Peyer's patch (tissue), 4 donors: ENCODE data around the gene BACE1. TPM values are rescaled to one million over a fixed set of nuclear protein-coding genes. Genes with fewer than 3 reads are reported as not detected.
"Not testable (repeated sequence)": the region's sequence is repeated elsewhere in the genome, so short reads cannot be mapped to it uniquely, and the experiment has no call there.

Experiments
- DNase-seq, 3 donors: peaks; one replicate each; pipeline ENCODE4 v3.0.0-alpha.2; 2017 to 2019
- H3K27ac ChIP-seq, 4 donors: fragments of 200-600 bp; sonication (generic); one replicate each; pipeline ENCODE4 v1.5.1; 2016 to 2019
- H3K27me3 ChIP-seq, 2 donors: fragments of 200-600 bp; sonication (generic); one replicate each; pipeline ENCODE4 v1.5.1; 2019
- H3K36me3 ChIP-seq, 3 donors: fragments of 200-600 bp; sonication (generic); one replicate each; pipeline ENCODE4 v1.5.1; 2016 to 2019
- H3K4me1 ChIP-seq, 4 donors: fragments of 200-600 bp; sonication (generic); one replicate each; pipeline ENCODE4 v1.5.1; 2016 to 2019
- H3K4me3 ChIP-seq, 4 donors: fragments of 200-600 bp; sonication (generic); 1 replicate in 3 of 4; 2 replicates in 1 of 4; pipeline ENCODE4 v1.5.1; 2016 to 2019; ENCODE audit warnings: mild to moderate bottlenecking in 1 of 4
- H3K9me3 ChIP-seq, 4 donors: fragments of 200-600 bp; sonication (generic); one replicate each; pipeline ENCODE4 v1.5.1; 2016 to 2019; ENCODE audit warnings: mild to moderate bottlenecking in 1 of 4
- POLR2A ChIP-seq, 2 donors: fragments of 450-650 bp; IDR thresholded peaks; one replicate each; pipeline ENCODE4 v1.5.1; 2017; ENCODE audit warnings: antibody characterized with exemption in 2 of 2, mild to moderate bottlenecking in 2 of 2, moderate library complexity in 2 of 2
- total RNA-seq, 4 donors: library from RNA; depleted of rRNA; stranded (reverse); fragments of >200 nt; gene quantifications; one replicate each; pipeline ENCODE4 v1.1.0, GENCODE V29; 2016
- TF ChIP-seq, protein P1 (sequence below), 6 experiments: fragments of 450-650 bp in 4 of 6; fragments of 200-600 bp in 2 of 6; sonication (generic) in 1 of 6; IDR thresholded peaks; one replicate each; pipeline ENCODE4 v1.5.1; 2017 to 2019; ENCODE audit warnings: antibody characterized with exemption in 6 of 6, mild to moderate bottlenecking in 3 of 6, moderate library complexity in 1 of 6

The BACE1 gene
- total RNA-seq, 4 donors from 2014 or later = 5.6 to 11.4 (median 8.9) TPM

DNA sequence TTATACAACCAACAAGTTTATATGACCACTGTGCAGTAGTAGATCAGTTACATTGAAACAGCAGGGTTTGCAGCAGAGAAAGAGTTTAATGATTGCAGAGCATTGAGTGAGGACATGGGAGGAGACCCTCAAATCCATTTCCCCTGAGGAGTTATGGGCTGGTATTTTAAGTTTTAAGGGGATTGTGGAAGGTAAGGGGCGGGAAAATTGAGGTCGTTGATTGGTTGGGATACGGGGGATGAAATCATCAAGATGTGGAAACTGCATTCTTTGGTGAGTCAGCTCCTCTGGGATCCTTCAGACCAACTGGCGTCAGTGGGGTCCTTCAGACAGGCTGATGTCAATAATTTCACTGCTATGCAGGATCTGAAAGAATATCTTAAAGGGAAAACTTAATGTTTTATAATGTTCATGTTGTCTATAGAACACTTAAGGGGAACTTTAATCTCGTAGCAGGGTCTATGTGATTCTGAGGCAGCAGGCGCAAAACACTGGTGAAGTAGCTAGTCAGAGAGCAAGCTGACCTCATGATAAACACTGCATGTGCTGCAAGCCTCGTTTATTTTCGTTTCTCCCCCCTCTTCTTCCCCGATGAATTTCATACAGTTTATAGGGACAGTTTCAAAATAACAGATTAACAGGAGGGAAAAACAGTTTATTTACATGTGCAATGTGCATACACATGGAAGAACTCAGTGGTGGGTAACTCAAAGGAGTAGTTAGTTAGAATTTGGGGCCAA lies 42.3 kb downstream of the BACE1 start:
- H3K27ac ChIP-seq = no peak overlapping the region
- TF ChIP-seq, protein P1, sequence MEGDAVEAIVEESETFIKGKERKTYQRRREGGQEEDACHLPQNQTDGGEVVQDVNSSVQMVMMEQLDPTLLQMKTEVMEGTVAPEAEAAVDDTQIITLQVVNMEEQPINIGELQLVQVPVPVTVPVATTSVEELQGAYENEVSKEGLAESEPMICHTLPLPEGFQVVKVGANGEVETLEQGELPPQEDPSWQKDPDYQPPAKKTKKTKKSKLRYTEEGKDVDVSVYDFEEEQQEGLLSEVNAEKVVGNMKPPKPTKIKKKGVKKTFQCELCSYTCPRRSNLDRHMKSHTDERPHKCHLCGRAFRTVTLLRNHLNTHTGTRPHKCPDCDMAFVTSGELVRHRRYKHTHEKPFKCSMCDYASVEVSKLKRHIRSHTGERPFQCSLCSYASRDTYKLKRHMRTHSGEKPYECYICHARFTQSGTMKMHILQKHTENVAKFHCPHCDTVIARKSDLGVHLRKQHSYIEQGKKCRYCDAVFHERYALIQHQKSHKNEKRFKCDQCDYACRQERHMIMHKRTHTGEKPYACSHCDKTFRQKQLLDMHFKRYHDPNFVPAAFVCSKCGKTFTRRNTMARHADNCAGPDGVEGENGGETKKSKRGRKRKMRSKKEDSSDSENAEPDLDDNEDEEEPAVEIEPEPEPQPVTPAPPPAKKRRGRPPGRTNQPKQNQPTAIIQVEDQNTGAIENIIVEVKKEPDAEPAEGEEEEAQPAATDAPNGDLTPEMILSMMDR (IDR thresholded peaks at IDR 0.05) = no peak
- TF ChIP-seq POLR2A (IDR thresholded peaks at IDR 0.05) = no peak
- H3K4me1 ChIP-seq = no peaks in the 10 kb centered on the region
- H3K4me3 ChIP-seq = no peak overlapping the region
- no peaks in the 10 kb centered on the region for H3K27me3 ChIP-seq
- no peak for DNase-seq
- no peaks in the 10 kb centered on the region for H3K36me3 ChIP-seq
- no peaks in the 10 kb centered on the region for H3K9me3 ChIP-seq

DNA sequence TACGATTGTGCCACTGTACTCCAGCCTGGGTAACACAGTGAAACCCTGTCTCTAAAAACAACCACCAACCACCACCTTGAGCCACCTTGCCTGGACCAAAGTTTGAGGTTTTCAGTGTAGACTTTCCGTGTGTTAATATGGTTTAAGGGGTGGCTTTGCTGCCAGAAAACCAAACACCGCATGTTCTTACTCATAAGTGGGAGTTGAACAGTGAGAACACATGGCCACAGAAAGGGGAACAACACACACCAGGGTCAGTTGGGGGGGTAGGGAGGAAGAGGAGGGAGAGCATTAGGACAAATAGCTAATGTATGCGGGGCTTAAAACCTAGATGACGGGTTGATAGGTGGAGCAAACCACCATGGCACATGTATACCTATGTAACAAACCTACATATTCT lies 43.9 kb downstream of the BACE1 start:
- not testable (repeated sequence) for H3K4me1 ChIP-seq, H3K4me3 ChIP-seq, DNase-seq, H3K9me3 ChIP-seq, H3K27me3 ChIP-seq, H3K36me3 ChIP-seq, H3K27ac ChIP-seq

DNA sequence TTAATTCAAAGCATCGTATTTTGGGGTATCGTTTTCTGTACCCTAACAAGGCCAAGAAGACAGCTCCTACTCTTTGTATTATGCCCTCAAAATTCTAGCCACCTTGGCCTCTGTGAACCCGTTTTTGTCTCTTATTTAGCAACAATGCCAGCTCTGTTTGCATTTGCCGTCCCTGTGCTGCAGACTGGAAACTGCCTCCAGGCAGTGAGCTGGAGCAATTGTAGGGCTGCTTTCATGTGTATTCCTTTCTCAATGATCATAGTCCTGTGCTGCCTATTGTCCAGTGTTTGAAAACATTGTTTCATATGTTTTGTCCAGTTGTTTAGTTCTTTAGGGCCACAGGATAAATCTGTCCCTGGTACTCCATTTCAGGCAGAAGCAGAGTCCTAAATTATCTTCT lies 44.8 kb downstream of the BACE1 start:
- Histone ChIP-seq H3K27ac (no peak overlapping the region), H3K4me1 (no peaks in the 10 kb centered on the region), H3K36me3 (no peaks in the 10 kb centered on the region), H3K4me3 (no peak overlapping the region), H3K27me3 (no peaks in the 10 kb centered on the region), H3K9me3 (no peaks in the 10 kb centered on the region)
- DNase-seq = no peak
- TF ChIP-seq POLR2A (IDR thresholded peaks at IDR 0.05) = no peak
- TF ChIP-seq, protein P1 (IDR thresholded peaks at IDR 0.05) = no peak

DNA sequence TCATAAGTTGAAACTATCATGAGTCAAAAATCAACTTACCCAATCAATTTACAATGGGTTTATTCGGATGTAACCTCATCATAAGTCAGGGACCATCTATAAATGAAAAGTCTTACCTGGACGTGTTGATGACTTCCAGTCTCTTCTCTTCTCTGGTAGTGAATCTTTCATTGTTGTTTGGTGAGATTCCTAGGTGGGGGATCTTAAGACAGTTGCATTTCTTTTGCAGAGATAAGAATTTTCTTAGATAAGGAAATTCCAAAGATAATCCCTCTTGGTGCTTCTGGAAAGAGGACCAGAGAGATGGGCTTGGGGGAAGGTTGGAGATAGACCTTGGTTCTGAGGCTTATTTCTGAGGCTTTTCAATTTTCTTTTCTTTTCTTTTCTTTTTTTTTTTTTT lies 46.2 kb downstream of the BACE1 start:
- Histone ChIP-seq H3K36me3 (no peaks in the 10 kb centered on the region), H3K27ac (no peak overlapping the region), H3K4me1 (no peaks in the 10 kb centered on the region), H3K27me3 (no peaks in the 10 kb centered on the region), H3K9me3 (no peaks in the 10 kb centered on the region), H3K4me3 (no peak overlapping the region)
- TF ChIP-seq, protein P1 (IDR thresholded peaks at IDR 0.05) = no peak
- no peak for TF ChIP-seq POLR2A (IDR thresholded peaks at IDR 0.05)
- no peak for DNase-seq

DNA sequence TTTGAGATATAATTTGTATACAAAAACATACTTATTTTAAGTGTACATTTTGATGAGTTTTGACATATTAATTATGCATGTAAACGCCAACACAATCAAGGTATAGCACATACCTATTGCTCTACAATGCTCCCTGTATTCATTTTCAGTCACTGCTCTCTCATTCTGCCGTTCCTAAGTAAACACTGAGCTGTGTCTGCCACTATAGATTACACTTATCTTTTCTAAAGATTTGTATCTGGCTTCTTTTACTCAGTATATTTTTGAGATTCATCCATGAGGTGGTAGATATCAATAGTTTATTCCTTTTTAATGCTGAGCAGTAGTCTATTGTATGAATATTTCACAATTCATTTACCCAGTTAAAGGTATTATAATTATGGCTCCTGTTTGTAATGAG lies 50.3 kb downstream of the BACE1 start:
- TF ChIP-seq, protein P1 (IDR thresholded peaks at IDR 0.05) = no peak
- TF ChIP-seq POLR2A (IDR thresholded peaks at IDR 0.05) = no peak
- H3K4me3 ChIP-seq = no peak overlapping the region
- DNase-seq = no peak

DNA sequence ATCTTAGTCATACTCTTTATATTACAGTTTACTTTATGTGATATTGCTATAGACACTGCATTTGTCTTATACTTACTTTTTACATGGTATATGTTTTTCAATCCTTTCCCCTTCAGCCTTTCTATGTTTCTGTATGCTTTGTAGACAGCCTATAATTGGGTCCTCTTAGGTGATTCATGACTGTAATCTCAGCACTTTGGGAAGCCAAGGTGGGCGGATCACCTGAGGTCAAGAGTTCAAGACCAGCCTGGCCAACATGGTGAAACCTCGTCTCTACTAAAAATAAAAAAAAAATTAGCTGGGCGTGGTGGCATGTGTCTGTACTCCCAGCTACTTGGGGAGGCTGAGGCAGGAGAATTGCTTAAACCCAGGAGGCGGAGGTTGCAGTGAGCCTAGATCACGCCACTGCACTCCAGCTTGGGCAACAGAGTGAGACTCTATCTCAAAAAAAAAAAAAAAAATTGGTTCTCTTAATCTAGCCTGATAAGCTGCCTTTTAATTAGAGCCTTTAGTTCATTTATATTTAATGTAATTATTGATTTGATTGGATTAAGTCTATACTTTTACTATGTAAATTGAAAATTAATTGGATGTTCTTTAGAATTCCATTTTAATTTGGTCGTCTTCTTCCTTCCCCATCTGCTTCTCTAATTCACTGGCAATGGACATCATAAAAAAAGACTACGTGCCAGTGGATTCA lies 51.3 kb downstream of the BACE1 start:
- peaks cover 0 to 19% (median 0%) of the 10 kb centered on the region in 3 donors for H3K36me3 ChIP-seq
- not testable (repeated sequence) for DNase-seq, H3K4me3 ChIP-seq, H3K27ac ChIP-seq, H3K4me1 ChIP-seq, H3K9me3 ChIP-seq, H3K27me3 ChIP-seq

More for the DNA sequence above, 50.3 kb downstream of the BACE1 start:
- peaks cover 0 to 18% (median 0%) of the 10 kb centered on the region in 3 donors for H3K36me3 ChIP-seq
- no peaks in the 10 kb centered on the region for H3K4me1 ChIP-seq
- no peak overlapping the region for H3K27ac ChIP-seq
- H3K27me3 ChIP-seq = no peaks in the 10 kb centered on the region
- no peaks in the 10 kb centered on the region for H3K9me3 ChIP-seq
